C4-2B (cell line): ENCODE results near the gene ATXN1.

Experiments used
- H3K27ac ChIP-seq: fragments of 450-650 bp; 2 replicates; pipeline ENCODE4 v1.5.1; 2017
- ZFX ChIP-seq: fragments of 450-650 bp; IDR thresholded peaks from 2 replicates; pipeline ENCODE4 v1.6.1; 2017
- TF ChIP-seq, protein P1 (sequence below): fragments of 450-650 bp; conservative IDR thresholded peaks from 2 replicates; pipeline ENCODE4 v1.5.1; 2017; ENCODE audit warnings: mild to moderate bottlenecking

Gene ATXN1

DNA sequence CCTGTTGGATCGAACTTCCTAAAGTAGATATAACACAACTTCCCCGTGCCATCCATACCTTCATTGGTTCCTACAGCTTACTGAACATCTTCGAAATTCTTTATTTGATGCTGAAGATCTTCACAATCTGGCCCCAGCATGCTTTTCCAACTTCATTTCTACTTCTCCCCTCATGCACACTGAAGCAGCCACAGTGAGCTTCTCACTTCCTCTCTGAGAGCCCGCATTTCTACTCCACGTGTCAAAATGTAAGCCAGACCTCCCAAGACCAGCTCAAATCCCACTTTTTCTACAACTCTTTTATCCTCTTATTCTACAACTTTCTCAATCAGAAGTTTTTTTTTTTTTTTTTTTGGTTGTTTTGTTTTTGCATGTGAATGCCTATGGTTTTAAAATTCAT is 268.1 kb downstream of the ATXN1 start:
- TF ChIP-seq, protein P1, sequence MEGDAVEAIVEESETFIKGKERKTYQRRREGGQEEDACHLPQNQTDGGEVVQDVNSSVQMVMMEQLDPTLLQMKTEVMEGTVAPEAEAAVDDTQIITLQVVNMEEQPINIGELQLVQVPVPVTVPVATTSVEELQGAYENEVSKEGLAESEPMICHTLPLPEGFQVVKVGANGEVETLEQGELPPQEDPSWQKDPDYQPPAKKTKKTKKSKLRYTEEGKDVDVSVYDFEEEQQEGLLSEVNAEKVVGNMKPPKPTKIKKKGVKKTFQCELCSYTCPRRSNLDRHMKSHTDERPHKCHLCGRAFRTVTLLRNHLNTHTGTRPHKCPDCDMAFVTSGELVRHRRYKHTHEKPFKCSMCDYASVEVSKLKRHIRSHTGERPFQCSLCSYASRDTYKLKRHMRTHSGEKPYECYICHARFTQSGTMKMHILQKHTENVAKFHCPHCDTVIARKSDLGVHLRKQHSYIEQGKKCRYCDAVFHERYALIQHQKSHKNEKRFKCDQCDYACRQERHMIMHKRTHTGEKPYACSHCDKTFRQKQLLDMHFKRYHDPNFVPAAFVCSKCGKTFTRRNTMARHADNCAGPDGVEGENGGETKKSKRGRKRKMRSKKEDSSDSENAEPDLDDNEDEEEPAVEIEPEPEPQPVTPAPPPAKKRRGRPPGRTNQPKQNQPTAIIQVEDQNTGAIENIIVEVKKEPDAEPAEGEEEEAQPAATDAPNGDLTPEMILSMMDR: no peak
- TF ChIP-seq ZFX: no peak
- H3K27ac ChIP-seq: no peak overlapping the region

DNA sequence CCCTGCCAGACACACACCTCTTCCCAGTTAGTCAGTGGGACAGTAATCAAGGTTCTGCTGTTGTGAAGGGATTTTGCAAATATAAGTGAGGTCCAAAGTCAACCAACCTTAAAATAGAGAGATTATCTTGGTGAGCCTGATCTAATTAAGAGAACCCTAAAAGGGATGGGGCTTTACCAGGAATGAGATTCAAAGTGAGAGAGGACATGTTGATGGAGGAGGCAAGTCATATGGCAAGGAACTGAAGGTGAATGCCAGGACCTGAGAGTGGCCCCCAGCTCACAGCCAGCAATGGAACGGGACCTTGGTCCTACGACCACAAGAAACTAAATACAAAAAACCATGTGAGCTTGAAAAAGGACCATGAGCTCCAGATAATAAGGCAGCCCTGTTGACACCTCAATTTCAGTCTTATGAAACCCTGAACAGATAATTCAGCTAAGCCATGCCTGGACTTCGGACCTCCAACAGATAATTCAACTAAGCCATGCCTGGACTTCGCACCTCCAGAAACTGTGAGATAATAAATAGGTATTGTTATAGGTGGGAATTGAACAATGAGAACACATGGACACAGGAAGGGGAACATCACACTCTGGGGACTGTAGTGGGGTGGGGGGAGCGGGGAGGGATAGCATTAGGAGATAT is 269.5 kb downstream of the ATXN1 start:
- no peak overlapping the region for H3K27ac ChIP-seq
- TF ChIP-seq, protein P1: no peak
- TF ChIP-seq ZFX: no peak

DNA sequence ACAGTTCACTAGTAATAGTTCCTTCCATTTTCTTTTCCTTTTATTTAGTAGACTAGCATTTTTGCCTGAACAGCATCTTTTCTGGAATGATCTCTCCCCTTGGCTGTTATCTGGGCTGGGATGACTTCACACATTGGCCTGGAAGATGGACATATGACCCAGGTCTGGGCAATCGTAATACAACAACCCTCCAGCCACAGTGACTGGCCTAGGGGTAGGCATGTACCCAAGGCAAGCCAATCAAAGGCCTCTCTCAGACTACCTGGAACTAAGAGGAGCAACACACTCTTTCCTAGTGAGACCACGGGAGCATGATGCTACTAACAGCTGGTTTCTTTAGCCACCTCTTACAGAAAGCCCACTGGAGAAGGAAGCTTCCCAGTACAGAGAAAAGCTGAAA is 270.6 kb downstream of the ATXN1 start:
- no peak overlapping the region for H3K27ac ChIP-seq
- TF ChIP-seq ZFX: no peak
- TF ChIP-seq, protein P1: no peak

DNA sequence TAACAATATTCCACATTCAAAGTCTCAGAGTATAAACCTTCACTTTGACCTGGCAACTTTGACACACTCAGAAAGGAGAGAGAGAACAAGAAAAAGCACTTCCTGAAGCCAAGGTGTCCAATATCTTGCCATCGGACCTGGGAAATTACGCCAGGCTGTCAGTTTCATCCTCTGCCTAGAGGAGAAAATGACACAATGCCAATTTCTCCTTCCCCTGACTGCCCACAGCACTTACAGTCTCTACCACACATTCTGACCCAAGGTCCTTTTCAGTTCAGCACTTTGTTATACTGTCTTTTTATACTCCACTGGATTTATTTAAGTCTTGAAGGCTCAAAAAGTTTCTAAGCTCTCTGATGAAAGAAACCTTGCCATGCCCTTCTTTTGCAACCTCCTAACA is 272.4 kb downstream of the ATXN1 start:
- H3K27ac ChIP-seq: no peak overlapping the region
- no peak for TF ChIP-seq ZFX
- TF ChIP-seq, protein P1: no peak

DNA sequence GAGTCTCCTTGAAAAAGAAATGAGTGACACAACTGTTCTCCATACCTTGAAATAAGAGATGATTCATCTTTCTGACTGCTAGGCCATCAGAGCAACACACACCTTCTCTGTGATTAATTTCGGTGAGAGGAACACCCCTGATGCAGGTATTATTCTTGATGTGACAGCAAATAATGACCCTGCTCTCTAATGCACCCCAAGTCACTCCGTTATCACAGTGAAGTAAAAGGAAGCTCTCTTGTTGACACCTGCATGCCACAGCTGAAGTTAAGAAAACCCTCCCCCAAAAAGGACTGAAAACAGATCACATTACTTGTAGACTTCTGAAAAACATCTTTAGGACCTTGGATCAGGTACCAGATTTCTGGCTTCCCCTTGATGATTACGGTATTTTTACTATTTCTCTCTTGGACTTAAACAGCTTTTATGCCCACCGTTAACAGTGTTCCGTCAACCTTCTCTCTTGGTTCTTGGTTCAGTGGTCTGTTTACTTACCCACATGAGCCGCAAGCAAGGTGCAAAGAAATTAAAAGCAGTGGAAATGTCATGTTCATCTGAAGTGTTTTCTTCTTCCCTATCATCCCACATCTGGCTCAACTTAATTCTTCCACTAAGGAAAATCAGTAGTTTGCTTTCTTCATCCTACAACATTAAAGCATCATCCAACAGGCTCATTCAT is 273.1 kb downstream of the ATXN1 start:
- no peak overlapping the region for H3K27ac ChIP-seq
- TF ChIP-seq, protein P1: no peak
- no peak for TF ChIP-seq ZFX

DNA sequence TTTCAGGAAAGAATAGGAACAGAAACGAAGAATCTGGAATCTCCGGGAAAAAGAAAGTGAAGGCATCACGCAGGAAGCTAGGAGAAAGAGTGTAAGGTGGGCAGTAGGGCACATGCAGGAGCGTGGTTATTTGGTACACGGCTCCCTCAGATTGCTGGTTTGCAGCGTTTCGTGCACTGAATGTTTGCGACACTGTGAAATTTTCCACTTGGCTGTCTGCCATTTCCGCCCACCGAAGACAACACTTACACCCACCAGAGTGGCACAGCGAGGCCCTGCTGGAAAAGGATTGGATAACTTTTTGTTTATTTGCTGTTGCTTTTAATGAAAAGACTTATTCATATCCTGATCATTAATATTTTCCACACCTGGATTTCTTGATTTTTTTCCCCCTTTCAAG is 274.6 kb downstream of the ATXN1 start:
- TF ChIP-seq ZFX: no peak
- TF ChIP-seq, protein P1: no peak
- H3K27ac ChIP-seq: no peak overlapping the region

DNA sequence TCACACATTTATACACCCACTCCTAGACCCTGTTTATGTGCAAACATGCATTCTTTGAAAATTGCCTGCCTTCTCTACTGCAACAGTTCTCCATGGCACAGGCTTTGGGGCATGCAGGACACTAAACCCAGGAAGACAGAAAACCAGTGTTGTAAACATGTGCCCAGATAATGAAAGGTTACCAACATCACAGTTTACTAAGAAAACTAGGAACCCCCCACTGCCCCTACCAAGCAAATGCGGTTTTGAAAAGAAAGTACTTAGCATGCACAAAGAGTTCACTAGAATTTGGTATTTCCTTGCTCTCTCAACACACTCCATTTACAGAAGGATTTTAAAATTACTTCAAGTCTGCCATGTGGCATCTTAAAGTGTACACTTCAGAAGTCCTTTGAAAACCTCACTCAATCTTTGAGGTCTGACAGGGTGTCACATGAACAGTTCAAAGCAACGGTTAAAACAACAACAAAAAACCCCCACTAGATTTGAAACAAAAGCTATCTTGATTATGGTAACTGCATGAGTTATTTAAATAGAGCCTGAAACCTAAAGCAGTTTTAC is 277.9 kb downstream of the ATXN1 start:
- H3K27ac ChIP-seq: no peak overlapping the region

More for the DNA sequence above, 277.9 kb downstream of the ATXN1 start:
- TF ChIP-seq, protein P1: no peak
- no peak for TF ChIP-seq ZFX
